Body of pancreas (tissue), 4 donors: Measurements from ENCODE around the gene SERPINF2. TPM values are rescaled to one million over a fixed set of nuclear protein-coding genes. Genes with fewer than 3 reads are reported as not detected.

Experiments
- ATAC-seq: fragments of 150-250 bp; one replicate; pipeline ENCODE4 v1.9.1; 2016
- DNase-seq, 4 donors: peaks; one replicate each; pipeline ENCODE4 v3.0.0-alpha.2; 2019
- H3K27ac ChIP-seq, 4 donors: fragments of 200-600 bp; sonication (generic); 1 replicate in 3 of 4; 2 replicates in 1 of 4; pipeline versions ENCODE4 v1.5.1 to v1.6.1; 2016 to 2019; ENCODE audit warnings: mild to moderate bottlenecking in 1 of 4, mixed read lengths in 1 of 4, moderate library complexity in 1 of 4
- H3K27me3 ChIP-seq, 2 donors: fragments of 200-600 bp; sonication (generic); one replicate each; pipeline ENCODE4 v1.6.0; 2016; ENCODE audit warnings: mild to moderate bottlenecking in 1 of 2
- H3K36me3 ChIP-seq, 2 donors: fragments of 200-600 bp; sonication (generic); replicated peaks in 1 of 2; 2 replicates each; pipeline ENCODE4 v1.5.1; 2016; ENCODE audit warnings: low read depth in 2 of 2; ENCODE audit not compliant: insufficient read depth in 1 of 2
- H3K4me1 ChIP-seq: fragments of 200-600 bp; sonication (generic); one replicate; pipeline ENCODE4 v1.6.0; 2016
- H3K4me3 ChIP-seq, 2 donors: fragments of 200-600 bp; sonication (generic); 1 replicate in 1 of 2; 2 replicates in 1 of 2; pipeline ENCODE4 v1.5.1; 2016 to 2019
- H3K9me3 ChIP-seq, 3 donors: fragments of 200-600 bp; sonication (generic); 1 replicate in 2 of 3; 2 replicates in 1 of 3; pipeline ENCODE4 v1.5.1; 2016
- POLR2A ChIP-seq, 3 donors: fragments of 450-650 bp; IDR thresholded peaks; one replicate each; pipeline ENCODE4 v1.6.1; 2016; ENCODE audit warnings: antibody characterized with exemption in 3 of 3, mild to moderate bottlenecking in 2 of 3
- WGBS, 2 donors: methylation state at CpG; one replicate each; pipeline ENCODE4 v1.1.5; 2017; 5-methylcytosine and 5-hydroxymethylcytosine counted together
- intact Hi-C: fragments of 100-400 bp; cut with DNase I; formaldehyde crosslinking; loops from one replicate; pipeline ENCODE4 v1.15.1; 2023
- total RNA-seq, 2 donors: library from RNA; depleted of rRNA; stranded (reverse); fragments of >200 nt; gene quantifications; one replicate each; pipeline ENCODE4 v1.1.0, GENCODE V29; 2016
- TF ChIP-seq, protein P1 (sequence below), 7 experiments: fragments of 450-650 bp in 4 of 7; fragments of 200-600 bp in 3 of 7; sonication (generic) in 3 of 7; IDR thresholded peaks; one replicate each; pipeline ENCODE4 v1.5.1; 2016 to 2019; ENCODE audit warnings: antibody characterized with exemption in 7 of 7

Gene SERPINF2
- total RNA-seq, 2 donors from 2014 or later: 5.9 to 8.8 TPM

GRCh38 chr17:1729966-1730325, 12.7 kb upstream of the SERPINF2 start:
- Histone ChIP-seq H3K27me3 (no peaks in the 10 kb centered on the region), H3K27ac (peak overlapping the region in 2 of 4 donors; percentile 1 to 18), H3K4me3 (no peak overlapping the region), H3K36me3 (no peaks in the 10 kb centered on the region), H3K9me3 (no peaks in the 10 kb centered on the region), H3K4me1 (peaks cover 34% of the 10 kb centered on the region)
- DNase-seq (no peak), ATAC-seq (no peak)
- WGBS, 2 donors: 84 to 88% methylated on average over 9 to 12 of the region's 15 CpGs
- TF ChIP-seq POLR2A (IDR thresholded peaks at IDR 0.05): no peak
- TF ChIP-seq, protein P1, sequence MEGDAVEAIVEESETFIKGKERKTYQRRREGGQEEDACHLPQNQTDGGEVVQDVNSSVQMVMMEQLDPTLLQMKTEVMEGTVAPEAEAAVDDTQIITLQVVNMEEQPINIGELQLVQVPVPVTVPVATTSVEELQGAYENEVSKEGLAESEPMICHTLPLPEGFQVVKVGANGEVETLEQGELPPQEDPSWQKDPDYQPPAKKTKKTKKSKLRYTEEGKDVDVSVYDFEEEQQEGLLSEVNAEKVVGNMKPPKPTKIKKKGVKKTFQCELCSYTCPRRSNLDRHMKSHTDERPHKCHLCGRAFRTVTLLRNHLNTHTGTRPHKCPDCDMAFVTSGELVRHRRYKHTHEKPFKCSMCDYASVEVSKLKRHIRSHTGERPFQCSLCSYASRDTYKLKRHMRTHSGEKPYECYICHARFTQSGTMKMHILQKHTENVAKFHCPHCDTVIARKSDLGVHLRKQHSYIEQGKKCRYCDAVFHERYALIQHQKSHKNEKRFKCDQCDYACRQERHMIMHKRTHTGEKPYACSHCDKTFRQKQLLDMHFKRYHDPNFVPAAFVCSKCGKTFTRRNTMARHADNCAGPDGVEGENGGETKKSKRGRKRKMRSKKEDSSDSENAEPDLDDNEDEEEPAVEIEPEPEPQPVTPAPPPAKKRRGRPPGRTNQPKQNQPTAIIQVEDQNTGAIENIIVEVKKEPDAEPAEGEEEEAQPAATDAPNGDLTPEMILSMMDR (IDR thresholded peaks at IDR 0.05): no peak
- intact Hi-C loops: no loop called here

DNA sequence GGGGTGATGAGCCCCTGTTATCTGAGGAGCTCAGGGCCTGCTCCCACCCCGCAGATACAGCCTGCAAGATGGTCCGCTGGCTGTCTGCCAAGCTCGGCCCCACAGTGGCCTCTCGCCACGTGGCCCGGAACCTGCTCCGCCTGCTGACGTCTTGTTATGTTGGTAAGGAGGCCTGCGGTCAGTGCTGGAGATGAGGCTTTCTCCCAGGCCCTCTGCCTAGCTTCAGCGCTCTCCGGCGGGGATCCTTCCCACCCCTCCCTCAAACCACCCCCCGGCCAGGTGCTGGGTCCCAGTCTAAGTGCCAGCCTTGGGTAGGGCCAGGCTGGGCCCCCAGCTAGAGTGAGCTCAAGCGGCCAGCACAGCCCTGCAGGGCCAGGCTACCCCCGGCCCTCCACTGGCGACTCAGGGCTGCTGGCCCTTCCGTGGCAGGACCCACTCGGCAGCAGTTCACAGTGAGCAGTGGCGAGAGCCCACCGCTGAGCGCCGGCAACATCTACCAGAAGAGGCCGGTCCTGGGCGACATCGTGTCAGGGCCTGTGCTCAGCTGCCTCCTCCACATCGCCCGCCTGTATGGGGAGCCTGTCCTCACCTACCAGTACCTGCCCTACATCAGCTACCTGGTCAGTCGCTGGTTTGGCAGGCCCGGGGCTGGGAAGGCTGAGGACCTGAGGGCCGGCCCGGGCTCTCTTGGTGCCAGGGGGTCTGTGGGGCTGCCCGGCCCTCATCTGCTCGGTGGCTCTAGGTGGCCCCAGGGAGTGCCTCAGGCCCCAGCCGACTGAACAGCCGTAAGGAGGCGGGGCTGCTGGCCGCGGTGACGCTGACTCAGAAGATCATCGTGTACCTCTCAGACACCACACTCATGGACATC, 12.1 kb upstream of the SERPINF2 start:
- H3K27ac ChIP-seq: peak overlapping the region in 3 of 4 donors; percentile 46 to 66 (median 48)
- H3K9me3 ChIP-seq: no peaks in the 10 kb centered on the region
- intact Hi-C loops: no loop called here
- no peaks in the 10 kb centered on the region for H3K27me3 ChIP-seq
- H3K4me3 ChIP-seq: no peak overlapping the region
- no peaks in the 10 kb centered on the region for H3K36me3 ChIP-seq
- WGBS, 2 donors: 76 to 97% methylated on average over 6 to 22 of the region's 40 CpGs
- DNase-seq (peak; percentile 49 to 66 (median 60)), ATAC-seq (peak; percentile 50)
- TF ChIP-seq, protein P1 (IDR thresholded peaks at IDR 0.05): no peak
- TF ChIP-seq POLR2A (IDR thresholded peaks at IDR 0.05): no peak
- peaks cover 28% of the 10 kb centered on the region for H3K4me1 ChIP-seq

DNA sequence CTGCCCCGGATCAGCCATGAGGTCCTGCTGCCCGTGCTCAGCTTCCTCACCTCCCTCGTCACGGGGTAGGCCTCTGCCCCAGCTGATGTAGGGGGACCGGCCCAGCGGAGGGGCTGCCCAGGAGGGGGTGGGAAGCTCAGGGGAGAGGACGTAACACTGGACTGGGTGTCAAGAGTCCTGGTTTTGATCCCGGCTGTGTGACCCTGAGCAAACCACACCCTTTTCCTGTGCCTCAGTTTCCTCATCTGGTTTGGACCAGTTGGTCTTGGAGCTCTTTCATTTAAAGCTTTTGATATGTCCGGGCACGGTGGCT, 11.5 kb upstream of the SERPINF2 start:
- H3K27me3 ChIP-seq: no peaks in the 10 kb centered on the region
- H3K36me3 ChIP-seq: no peaks in the 10 kb centered on the region
- intact Hi-C loops: no loop called here
- no peak for ATAC-seq
- no peak overlapping the region for H3K4me3 ChIP-seq
- TF ChIP-seq, protein P1 (IDR thresholded peaks at IDR 0.05): no peak
- no peak for TF ChIP-seq POLR2A (IDR thresholded peaks at IDR 0.05)
- H3K4me1 ChIP-seq: peaks cover 22% of the 10 kb centered on the region
- WGBS, 2 donors: 90 to 100% methylated on average over 3 to 10 of the region's 10 CpGs
- no peak for DNase-seq
- no peaks in the 10 kb centered on the region for H3K9me3 ChIP-seq
- H3K27ac ChIP-seq: peak overlapping the region in 2 of 4 donors; percentile 46 to 66

- no peaks in the 10 kb centered on the region for H3K27me3 ChIP-seq
- DNase-seq (peak in 1 of 4 donors; percentile 10), ATAC-seq (no peak)
- H3K27ac ChIP-seq: no peak overlapping the region
- 89 to 93% methylated on average over 10 to 20 of the region's 22 CpGs for WGBS, 2 donors
- intact Hi-C loops: no loop called here
- TF ChIP-seq, protein P1 (IDR thresholded peaks at IDR 0.05): no peak
- no peak for TF ChIP-seq POLR2A (IDR thresholded peaks at IDR 0.05)
- H3K36me3 ChIP-seq: no peaks in the 10 kb centered on the region
- H3K4me1 ChIP-seq: peaks cover 10% of the 10 kb centered on the region
- no peaks in the 10 kb centered on the region for H3K9me3 ChIP-seq
- no peak overlapping the region for H3K4me3 ChIP-seq
Observed at GRCh38 chr17:1732241-1732832, 10.3 kb upstream of the SERPINF2 start.
